T-cell (primary cell): ENCODE data around the gene CIITA. TPM values are rescaled to one million over a fixed set of nuclear protein-coding genes. Genes with fewer than 3 reads are reported as not detected.
"Not testable (repeated sequence)": the region's sequence is repeated elsewhere in the genome, so short reads cannot be mapped to it uniquely, and the experiment has no call there.

ENCODE experiments used
- ATAC-seq, 4 experiments: fragments of 200-7000 bp in 3 of 4; fragments of 150-1000 bp in 1 of 4; cut with Tn5 transposase; replicated peaks in 1 of 4; 1 replicate in 3 of 4; 2 replicates in 1 of 4; pipeline ENCODE4 v1.10.0; 2021; ENCODE audit warnings: moderate library complexity in 3 of 4, mild to moderate bottlenecking in 2 of 4, moderate number of reproducible peaks in 1 of 4
- CTCF ChIA-PET, 2 donors: fragments of 300-600 bp; sonication (Branson Sonifier 250); formaldehyde crosslinking; loops; one replicate each; lab custom pipeline; 2022; ENCODE audit warnings: antibody characterized with exemption in 2 of 2; lab: Charles Lee
- POLR2A ChIA-PET, 2 donors: fragments of 300-600 bp; sonication (Branson Sonifier 250); formaldehyde crosslinking; loops; one replicate each; lab custom pipeline; 2022; ENCODE audit warnings: antibody characterized with exemption in 2 of 2; lab: Charles Lee
- DNase-seq, 35 experiments: peaks; one replicate each; pipeline versions ENCODE4 v3.0.0 to v3.0.0-alpha.2; 2013 to 2023
- H3K27ac ChIP-seq: one replicate; pipeline ENCODE4 v1.5.1; 2013; ENCODE audit warnings: low read length
- H3K27me3 ChIP-seq, 2 experiments: replicated peaks in 1 of 2; 1 replicate in 1 of 2; 2 replicates in 1 of 2; pipeline versions ENCODE4 v1.6.1 to v1.7.0; 2013; ENCODE audit warnings: low read length in 1 of 2, mixed read lengths in 1 of 2; ENCODE audit not compliant: control insufficient read depth in 2 of 2, insufficient read depth in 2 of 2; ENCODE audit errors: extremely low read depth in 1 of 2
- H3K36me3 ChIP-seq, 2 donors: 1 replicate in 1 of 2; 2 replicates in 1 of 2; pipeline versions ENCODE4 v1.6.1 to v1.7.0; 2013; ENCODE audit warnings: low read length in 1 of 2; ENCODE audit not compliant: control insufficient read depth in 2 of 2, insufficient read depth in 1 of 2; ENCODE audit errors: extremely low read depth in 1 of 2
- H3K4me1 ChIP-seq, 2 experiments: 1 replicate in 1 of 2; 2 replicates in 1 of 2; pipeline versions ENCODE4 v1.6.1 to v1.7.0; 2013; ENCODE audit warnings: low read length in 2 of 2, mixed read lengths in 1 of 2; ENCODE audit not compliant: insufficient read depth in 2 of 2, control insufficient read depth in 1 of 2; ENCODE audit errors: extremely low read depth in 1 of 2
- H3K4me3 ChIP-seq, 2 donors: 1 replicate in 1 of 2; 2 replicates in 1 of 2; pipeline versions ENCODE4 v1.5.1 to v1.7.0; 2013; ENCODE audit warnings: mild to moderate bottlenecking in 2 of 2, low read length in 1 of 2, moderate library complexity in 1 of 2; ENCODE audit not compliant: control insufficient read depth in 1 of 2; ENCODE audit errors: extremely low read depth in 1 of 2
- H3K9me3 ChIP-seq: 2 replicates; pipeline ENCODE4 v1.7.0; 2013
- H3K27ac Mint-ChIP-seq, 2 donors: one replicate each; pipeline ENCODE4 v1.8.0; 2020 to 2021; ENCODE audit warnings: mild to moderate bottlenecking in 2 of 2, mixed read lengths in 2 of 2
- H3K27me3 Mint-ChIP-seq, 2 donors: one replicate each; pipeline ENCODE4 v1.8.0; 2021 to 2022; ENCODE audit warnings: mixed read lengths in 2 of 2
- H3K36me3 Mint-ChIP-seq: one replicate; pipeline ENCODE4 v1.8.0; 2021; ENCODE audit warnings: mixed read lengths
- H3K4me1 Mint-ChIP-seq, 3 donors: one replicate each; pipeline ENCODE4 v1.8.0; 2020 to 2022; ENCODE audit warnings: mixed read lengths in 3 of 3, mild to moderate bottlenecking in 1 of 3
- H3K4me3 Mint-ChIP-seq, 3 donors: one replicate each; pipeline ENCODE4 v1.8.0; 2020 to 2022; ENCODE audit warnings: mild to moderate bottlenecking in 3 of 3, mixed read lengths in 3 of 3, moderate library complexity in 3 of 3
- H3K9me3 Mint-ChIP-seq, 3 donors: one replicate each; pipeline ENCODE4 v1.8.0; 2020 to 2022; ENCODE audit warnings: mixed read lengths in 3 of 3
- WGBS: methylation state at CpG from one replicate; pipeline ENCODE4 v1.1.5; 2013; ENCODE audit warnings: missing lambda C conversion rate; ENCODE audit not compliant: insufficient coverage; 5-methylcytosine and 5-hydroxymethylcytosine counted together
- total RNA-seq, 35 experiments: library from RNA in 6 of 35; stranded (reverse) in 6 of 35; fragments of 120-200 nt in 1 of 35; gene quantifications; one replicate each; pipeline versions ENCODE4 v1.2.1 to v1.2.4 and lab custom pipeline; 2013 to 2026

Gene CIITA
- total RNA-seq, 5 donors from 2014 or later (not counting 1 experiment from before 2014, with no cell fraction given), result 10.5 to 36.7 (median 12.5) TPM

DNA sequence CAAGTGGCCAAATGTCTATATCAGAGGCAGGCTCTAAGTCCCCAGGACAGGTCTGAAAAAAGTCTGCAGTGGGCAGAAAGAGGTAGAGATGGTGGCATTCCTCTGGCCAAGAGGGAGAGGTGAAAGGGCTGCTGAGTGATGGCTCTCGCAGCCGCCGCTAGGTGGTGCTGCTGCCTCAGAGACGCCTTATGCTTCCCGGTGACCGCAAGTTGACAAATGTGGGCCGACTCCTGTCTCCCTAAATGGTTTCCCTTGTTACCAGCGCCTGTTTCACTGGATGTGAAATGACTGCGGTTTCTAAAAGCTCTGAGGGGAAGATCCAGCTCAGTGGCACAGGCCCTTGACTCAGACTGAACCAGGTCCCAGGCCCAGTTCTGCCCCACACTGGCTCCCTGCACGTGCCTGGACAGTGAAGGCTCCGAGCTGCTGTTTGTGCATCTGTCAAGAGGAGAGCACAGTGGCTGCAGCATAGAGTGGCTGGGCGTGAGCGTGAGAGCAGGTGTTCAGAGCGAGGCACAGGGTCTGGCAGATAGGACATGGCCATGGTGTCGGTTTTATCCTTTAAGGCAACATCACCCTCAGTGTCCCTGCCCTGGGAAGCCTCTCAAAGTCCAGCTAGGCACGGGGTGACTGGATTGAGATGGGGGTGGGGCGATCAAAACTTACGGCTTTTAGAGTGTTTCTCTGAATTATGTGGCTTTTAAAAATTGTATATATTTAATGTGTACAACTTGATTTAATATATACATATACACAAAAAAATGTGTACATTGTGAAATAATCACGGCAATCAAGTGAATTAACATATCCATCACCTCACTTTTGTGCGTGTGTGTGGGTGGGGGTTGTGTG lies 87.3 kb downstream of the CIITA start:
- Histone ChIP-seq H3K36me3 (peaks cover 5 to 35% of the 10 kb centered on the region in 2 donors), H3K4me3 (peak overlapping the region in 1 of 2 donors; percentile 16), H3K27me3 (no peaks in the 10 kb centered on the region), H3K4me1 (peaks cover 0 to 23% of the 10 kb centered on the region in 2 experiments), H3K27ac (no peak overlapping the region), H3K9me3 (no peaks in the 10 kb centered on the region)
- H3K36me3 Mint-ChIP-seq, result peaks cover 43% of the 10 kb centered on the region
- ATAC-seq (peak; percentile 67 to 71 (median 70)), DNase-seq (peak; percentile 47 to 90 (median 71))
- peaks cover 24 to 41% (median 35%) of the 10 kb centered on the region in 3 donors for H3K4me1 Mint-ChIP-seq
- 25% methylated on average over 15 of the region's 20 CpGs for WGBS
- ChIA-PET POLR2A (interaction anchor here in 1 of 2 donors (1.4 kb wide), 1 partner anchor 15 kb away, joined by 3 read pairs; no protein-coding TSS in a partner anchor), CTCF (interaction anchor here (0.5 to 2.1 kb wide), 22 partner anchors 13 to 1103 kb away, joined by 3 to 7 read pairs (median 3); partner anchors contain the start of genes DEXI (in 1 of the 2) and SOCS1 (in 1 of the 2))
- peak overlapping the region; percentile 80 to 82 for H3K27ac Mint-ChIP-seq
- no peaks in the 10 kb centered on the region for H3K27me3 Mint-ChIP-seq
- peak overlapping the region; percentile 36 to 57 (median 55) for H3K4me3 Mint-ChIP-seq
- no peaks in the 10 kb centered on the region for H3K9me3 Mint-ChIP-seq

DNA sequence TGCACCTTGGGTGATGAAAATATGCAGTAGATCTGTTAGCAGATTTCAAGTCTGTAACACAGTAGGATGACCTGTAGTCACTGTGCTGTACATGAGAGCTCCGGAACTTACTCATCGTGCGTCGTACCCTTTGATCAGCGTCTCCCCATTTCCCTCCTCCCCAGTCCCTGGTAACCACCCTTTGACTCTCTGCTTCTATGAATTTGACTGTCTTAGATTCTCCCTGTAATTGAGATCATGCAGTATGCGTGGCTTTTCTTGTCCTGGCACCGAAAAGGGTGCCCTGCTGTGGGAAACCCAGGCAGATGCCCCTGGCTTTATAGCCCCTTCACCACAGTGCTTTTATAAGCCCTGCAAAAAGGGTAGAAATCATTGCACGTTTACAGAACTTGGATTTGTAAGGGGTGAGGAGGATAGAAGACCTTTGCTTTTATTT lies 87.9 kb downstream of the CIITA start:
- H3K36me3 Mint-ChIP-seq, result peaks cover 43% of the 10 kb centered on the region

DNA sequence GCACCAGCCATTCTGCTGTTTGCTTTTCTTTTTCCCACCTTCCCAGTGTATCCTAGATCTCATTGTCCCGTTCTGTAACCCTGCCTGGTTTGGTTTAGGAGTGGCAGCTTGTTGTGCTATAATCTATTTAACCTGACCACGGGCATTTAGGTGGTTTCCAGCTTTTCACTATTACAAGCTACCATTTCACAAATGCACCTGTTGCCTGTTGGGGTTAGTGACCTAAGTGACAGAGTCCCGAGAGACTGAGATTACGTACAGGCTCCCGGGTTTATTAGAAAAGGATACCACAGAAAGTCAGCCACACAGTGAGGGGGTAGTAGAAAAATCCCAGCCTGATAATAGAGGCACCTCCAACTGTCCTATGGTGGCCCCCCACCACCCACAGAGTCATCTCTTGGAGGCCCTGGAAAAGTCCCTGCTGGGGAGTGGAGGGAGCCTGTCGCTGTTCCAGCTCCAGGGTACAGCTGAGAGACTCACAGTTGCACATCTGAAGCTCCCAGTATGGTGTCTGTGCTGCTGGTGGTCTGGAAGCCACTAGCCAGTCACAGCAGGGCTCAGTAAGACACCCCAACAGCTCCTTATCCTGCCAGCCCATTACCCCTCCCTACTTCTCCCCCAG lies 88.5 kb downstream of the CIITA start:
- ChIA-PET POLR2A (no interaction called here), CTCF (interaction anchor here (0.6 to 1.8 kb wide), 7 partner anchors 23 to 1817 kb away, joined by 3 to 6 read pairs (median 4); partner anchors contain the start of gene DEXI (in 1 of the 2))
- H3K9me3 Mint-ChIP-seq, result no peaks in the 10 kb centered on the region
- peaks cover 24 to 38% (median 35%) of the 10 kb centered on the region in 3 donors for H3K4me1 Mint-ChIP-seq
- Histone ChIP-seq H3K27me3 (no peaks in the 10 kb centered on the region), H3K27ac (no peak overlapping the region), H3K9me3 (no peaks in the 10 kb centered on the region), H3K4me1 (peaks cover 0 to 23% of the 10 kb centered on the region in 2 experiments), H3K36me3 (peaks cover 11 to 42% of the 10 kb centered on the region in 2 donors), H3K4me3 (no peak overlapping the region)
- H3K4me3 Mint-ChIP-seq, result peak overlapping the region in 1 of 3 donors; percentile 11
- ATAC-seq, result peak in 1 of 4 experiments; percentile 17
- H3K27me3 Mint-ChIP-seq, result no peaks in the 10 kb centered on the region
- peaks cover 43% of the 10 kb centered on the region for H3K36me3 Mint-ChIP-seq
- WGBS, result no CpG with 5 or more reads among the region's 6 CpGs
- H3K27ac Mint-ChIP-seq, result peak overlapping the region in 1 of 2 donors; percentile 70
- peak in 1 of 35 experiments; percentile 31 for DNase-seq

More for the DNA sequence above, 87.9 kb downstream of the CIITA start:
- H3K9me3 ChIP-seq, result no peaks in the 10 kb centered on the region
- ChIA-PET POLR2A (no interaction called here), CTCF (interaction anchor here (0.6 to 2.1 kb wide), 10 partner anchors 23 to 1817 kb away, joined by 3 to 7 read pairs (median 4); partner anchors contain the start of genes DEXI (in 1 of the 2) and SOCS1 (in 1 of the 2))
- peaks cover 24 to 41% (median 35%) of the 10 kb centered on the region in 3 donors for H3K4me1 Mint-ChIP-seq
- H3K9me3 Mint-ChIP-seq, result no peaks in the 10 kb centered on the region
- DNase-seq (peak in 31 of 35 experiments; percentile 27 to 75 (median 45)), ATAC-seq (peak; percentile 90 to 96 (median 93))
- H3K27ac Mint-ChIP-seq, result peak overlapping the region; percentile 30 to 70
- peaks cover 0 to 23% of the 10 kb centered on the region in 2 experiments for H3K4me1 ChIP-seq
- no peak overlapping the region for H3K4me3 ChIP-seq
- WGBS, result 36% methylated on average over 5 of the region's 8 CpGs
- peak overlapping the region in 2 of 3 donors; percentile 4 to 11 for H3K4me3 Mint-ChIP-seq
- no peaks in the 10 kb centered on the region for H3K27me3 ChIP-seq
- no peaks in the 10 kb centered on the region for H3K27me3 Mint-ChIP-seq
- H3K27ac ChIP-seq, result no peak overlapping the region
- H3K36me3 ChIP-seq, result peaks cover 8 to 37% of the 10 kb centered on the region in 2 donors

DNA sequence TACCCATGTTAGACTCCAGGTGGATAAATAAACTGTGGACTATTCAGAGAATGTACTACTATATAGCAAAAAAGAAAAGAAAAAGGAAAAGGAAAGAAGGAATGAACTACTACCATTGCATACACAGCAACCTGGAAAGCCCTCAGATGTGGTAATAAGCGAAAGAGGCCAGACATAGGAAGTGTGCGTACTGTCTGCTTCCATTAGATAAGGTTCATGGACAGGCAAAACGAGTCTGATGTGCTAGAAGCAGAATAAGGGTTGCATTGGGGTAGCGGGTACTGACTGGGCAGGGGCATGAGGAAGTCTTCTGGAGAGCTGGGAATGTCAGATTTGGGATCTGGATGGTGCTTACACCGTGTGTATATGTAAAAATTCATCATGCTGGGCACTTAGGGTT lies 89.1 kb downstream of the CIITA start:
- DNase-seq (no peak), ATAC-seq (no peak)
- ChIA-PET CTCF (no interaction called here), POLR2A (no interaction called here)
- H3K36me3 Mint-ChIP-seq, result peaks cover 41% of the 10 kb centered on the region
- no peak overlapping the region for H3K27ac Mint-ChIP-seq
- H3K9me3 Mint-ChIP-seq, result no peaks in the 10 kb centered on the region
- peaks cover 24 to 38% (median 35%) of the 10 kb centered on the region in 3 donors for H3K4me1 Mint-ChIP-seq
- no peaks in the 10 kb centered on the region for H3K27me3 Mint-ChIP-seq
- Histone ChIP-seq H3K27ac (no peak overlapping the region), H3K27me3 (no peaks in the 10 kb centered on the region), H3K4me1 (peaks cover 0 to 23% of the 10 kb centered on the region in 2 experiments), H3K4me3 (no peak overlapping the region), H3K9me3 (no peaks in the 10 kb centered on the region), H3K36me3 (peaks cover 11 to 44% of the 10 kb centered on the region in 2 donors)
- WGBS, result 84% methylated on average over 5 of the region's 5 CpGs
- no peak overlapping the region for H3K4me3 Mint-ChIP-seq

DNA sequence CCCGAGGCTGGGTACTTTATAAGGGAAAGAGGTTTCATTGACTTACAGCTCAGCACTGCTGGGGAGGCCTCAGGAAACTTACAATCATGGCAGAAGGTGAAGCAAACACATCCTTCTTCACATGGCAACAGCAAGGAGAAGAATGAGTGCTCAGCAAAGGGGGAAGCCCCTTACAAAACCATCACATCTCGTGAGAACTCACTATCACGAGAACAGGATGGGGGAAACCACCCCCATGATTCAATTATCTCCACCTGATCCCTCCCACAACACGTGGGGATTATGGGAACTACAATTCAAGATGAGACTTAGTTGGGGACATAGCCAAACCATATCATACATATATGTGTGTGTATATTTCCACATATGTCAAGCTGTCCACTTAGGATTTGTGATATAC lies 89.6 kb downstream of the CIITA start:
- ATAC-seq, H3K27me3 Mint-ChIP-seq, H3K9me3 Mint-ChIP-seq, H3K27me3 ChIP-seq, H3K4me3 ChIP-seq, H3K9me3 ChIP-seq, POLR2A ChIA-PET, CTCF ChIA-PET, H3K27ac ChIP-seq, H3K4me3 Mint-ChIP-seq: not testable (repeated sequence)
- peaks cover 0 to 25% of the 10 kb centered on the region in 2 experiments for H3K4me1 ChIP-seq
- peaks cover 40% of the 10 kb centered on the region for H3K36me3 Mint-ChIP-seq
- peak in 1 of 35 experiments; percentile 32 for DNase-seq
- peaks cover 27 to 40% (median 38%) of the 10 kb centered on the region in 3 donors for H3K4me1 Mint-ChIP-seq
- no CpG with 5 or more reads among the region's 4 CpGs for WGBS
- H3K27ac Mint-ChIP-seq, result peak overlapping the region in 1 of 2 donors; percentile 2
- H3K36me3 ChIP-seq, result peaks cover 11 to 44% of the 10 kb centered on the region in 2 donors
